OCI-LY1 (cell line): ENCODE data around the gene ROBO1.

Experiments used
- CTCF ChIP-seq: fragments of 200-600 bp; sonication (generic), shearing (Covaris generic); IDR thresholded peaks from 2 replicates; pipeline ENCODE4 v1.5.1; 2017; ENCODE audit warnings: mild to moderate bottlenecking, antibody characterized with exemption, low read length, moderate library complexity, mixed read lengths
- EZH2 ChIP-seq: fragments of 200-600 bp; sonication (generic), shearing (Covaris generic); IDR thresholded peaks from 2 replicates; pipeline ENCODE4 v1.8.0; 2017; ENCODE audit warnings: borderline replicate concordance, mixed run types, mild to moderate bottlenecking, antibody characterized with exemption, low read length, moderate library complexity, mixed read lengths

GRCh38 chr3:78757731-78758130 lies 1010.1 kb downstream of the ROBO1 start:
- TF ChIP-seq CTCF (no peak), EZH2 (no peak)
